DMS 273 (cell line): ENCODE data around the gene PPP1R3C.
A peak's percentile ranks its signal among the peaks of the same experiment; 100 is the strongest.

Experiments used
- DNase-seq: peaks from one replicate; lab custom pipeline; 2025; ENCODE audit not compliant: unreplicated experiment; lab: John Stamatoyannopoulos, UW

The PPP1R3C gene

GRCh38 chr10:91629715-91630549 lies 2.9 kb downstream of the PPP1R3C start:
- DNase-seq = no peak

GRCh38 chr10:91628383-91628782 lies 4.5 kb downstream of the PPP1R3C start:
- no peak for DNase-seq

DNA sequence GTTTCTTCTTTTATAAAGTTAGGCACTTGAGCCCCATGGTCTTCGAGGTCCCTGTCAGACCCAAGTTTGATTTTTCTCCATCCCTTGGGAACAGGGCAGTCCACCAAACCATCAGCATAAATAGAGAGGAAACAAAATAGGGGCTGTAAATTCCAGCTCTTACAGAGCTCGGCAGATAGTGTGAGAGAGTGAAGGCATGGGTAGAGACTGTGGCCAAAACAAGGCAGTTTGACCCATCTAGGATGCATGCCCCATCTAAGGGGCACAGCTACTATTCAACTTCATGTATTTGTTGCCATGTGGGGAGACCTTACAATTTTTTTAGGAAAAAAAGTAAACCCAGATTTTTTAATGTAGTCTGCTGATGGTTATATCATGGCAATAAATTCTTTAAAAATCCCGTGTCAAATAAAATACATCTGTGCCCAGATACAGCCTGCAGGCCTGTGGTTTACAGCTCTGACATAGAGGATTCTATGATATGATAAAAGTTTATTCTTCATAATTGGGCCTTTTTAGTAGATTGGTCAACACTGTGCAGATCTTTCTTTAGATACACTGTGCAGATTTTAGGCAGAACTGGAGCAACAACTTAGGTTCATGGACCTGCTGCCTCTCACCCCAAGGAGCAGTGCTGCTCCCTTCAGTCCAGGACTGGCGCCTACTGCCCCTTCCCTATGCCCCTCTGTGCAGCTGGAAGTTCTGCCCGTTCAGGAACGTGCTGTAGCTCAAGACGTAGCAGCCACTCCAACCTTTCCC lies 5.3 kb downstream of the PPP1R3C start:
- peak; percentile 9 for DNase-seq

DNA sequence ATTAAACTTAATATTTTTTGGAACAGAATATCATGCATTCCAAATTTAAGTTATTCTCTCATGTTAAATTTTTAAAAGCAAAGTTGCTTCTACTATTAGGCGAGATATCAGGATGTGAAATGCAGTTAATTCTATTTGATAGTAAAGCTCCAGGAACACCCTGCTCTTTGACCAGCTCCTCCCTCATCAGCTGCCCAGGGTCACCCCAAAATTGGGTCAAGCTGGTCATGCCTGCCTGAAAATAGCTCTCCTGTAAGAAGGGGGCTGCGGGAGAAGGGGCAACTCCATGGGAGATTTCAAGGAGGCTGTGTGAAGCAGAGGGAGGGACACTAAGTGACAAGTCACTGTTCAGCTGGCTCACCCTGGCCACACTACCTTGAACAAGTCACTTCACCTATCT lies 5.9 kb downstream of the PPP1R3C start:
- DNase-seq = no peak

DNA sequence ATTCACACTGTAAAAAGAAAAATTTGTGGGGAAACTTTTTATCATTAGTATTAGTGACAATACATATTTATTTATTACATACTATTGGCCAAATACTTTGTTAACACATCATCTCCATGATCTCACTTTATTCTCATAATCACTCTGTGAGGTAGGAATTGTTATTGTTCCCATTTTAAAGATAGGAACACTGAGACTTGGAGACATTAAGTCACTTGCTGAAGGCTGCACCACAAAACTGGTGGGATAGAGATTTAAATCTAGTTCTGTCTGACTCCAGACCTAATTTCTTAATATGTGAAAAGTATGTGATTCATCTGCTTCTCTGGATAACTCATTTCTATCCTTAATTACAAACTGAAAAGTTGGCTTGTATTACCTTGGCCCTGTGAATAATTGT lies 8.2 kb downstream of the PPP1R3C start:
- no peak for DNase-seq

- no peak for DNase-seq
These were observed 10.3 kb downstream of the PPP1R3C start for GRCh38 chr10:91622601-91623000.

- no peak for DNase-seq
These were observed 11.3 kb downstream of the PPP1R3C start for GRCh38 chr10:91621483-91622113.

GRCh38 chr10:91617072-91617609 lies 15.7 kb downstream of the PPP1R3C start:
- DNase-seq = no peak

GRCh38 chr10:91616137-91616536 lies 16.7 kb downstream of the PPP1R3C start:
- DNase-seq = no peak

DNA sequence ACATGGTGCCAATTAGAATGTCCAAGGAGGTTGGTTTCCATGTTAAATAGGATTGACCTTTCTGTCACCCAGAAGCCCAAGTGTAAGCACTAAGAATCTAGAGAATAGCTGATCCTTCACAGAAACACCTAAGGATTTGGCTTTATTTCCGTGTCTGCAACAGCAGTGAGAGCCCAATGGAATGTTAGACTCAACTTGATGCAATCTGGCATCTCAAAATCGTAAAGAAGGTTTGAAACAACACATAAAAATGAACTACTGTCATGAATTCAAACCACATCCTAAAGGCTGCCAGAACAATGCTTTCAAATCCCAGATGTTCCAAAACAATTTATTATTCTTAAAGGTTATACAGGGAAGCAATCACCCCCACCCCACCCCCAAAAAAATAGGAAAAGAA lies 18.6 kb downstream of the PPP1R3C start:
- DNase-seq = no peak

- DNase-seq = no peak
These were observed 19.3 kb downstream of the PPP1R3C start for GRCh38 chr10:91613411-91614187.

DNA sequence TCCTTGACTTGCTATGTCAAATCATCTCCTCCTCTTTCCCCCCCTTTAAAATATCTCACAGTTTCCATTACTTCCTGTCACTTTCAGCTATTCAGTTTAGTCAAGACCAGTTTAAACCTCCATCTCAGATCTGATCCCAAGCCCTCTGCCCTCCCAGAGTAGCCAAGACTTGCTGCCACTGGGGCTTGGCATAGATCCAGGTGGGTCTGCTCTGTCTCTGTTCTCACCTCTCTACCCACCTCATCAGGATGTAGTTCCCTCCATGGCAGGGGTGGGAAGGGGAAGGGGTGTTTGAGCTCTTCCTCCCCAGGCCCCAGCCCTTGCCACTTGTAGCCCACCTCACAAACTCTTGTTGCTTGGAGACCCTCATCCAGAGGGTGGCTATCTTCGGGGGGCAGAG lies 22.0 kb downstream of the PPP1R3C start:
- peak; percentile 6 for DNase-seq

GRCh38 chr10:91610444-91610843 lies 22.4 kb downstream of the PPP1R3C start:
- no peak for DNase-seq

GRCh38 chr10:91607646-91608403 lies 25.0 kb downstream of the PPP1R3C start:
- no peak for DNase-seq

- no peak for DNase-seq
These were observed 26.9 kb downstream of the PPP1R3C start for GRCh38 chr10:91605968-91606367.

GRCh38 chr10:91604553-91605534 lies 28.0 kb downstream of the PPP1R3C start:
- no peak for DNase-seq

GRCh38 chr10:91603931-91604331 lies 28.9 kb downstream of the PPP1R3C start:
- DNase-seq = no peak

GRCh38 chr10:91602868-91603568 lies 29.9 kb downstream of the PPP1R3C start:
- no peak for DNase-seq
